Fibroblast of pulmonary artery (primary cell): ENCODE data around the gene ZCCHC7.
A peak's percentile ranks its signal among the peaks of the same experiment; 100 is the strongest.
"Not testable (repeated sequence)": the region's sequence is repeated elsewhere in the genome, so short reads cannot be mapped to it uniquely, and the experiment has no call there.

Experiments used
- DNase-seq: peaks from one replicate; pipeline ENCODE4 v3.0.0-alpha.2; 2010; ENCODE audit warnings: low read depth
- H3K4me3 ChIP-seq: replicated peaks from 2 replicates; pipeline ENCODE4 v1.5.1; 2011; ENCODE audit warnings: low read depth, mild to moderate bottlenecking, control low read depth, low read length, moderate library complexity
- TF ChIP-seq, protein P1 (sequence below): IDR thresholded peaks from 2 replicates; pipeline ENCODE4 v1.5.1; 2011; ENCODE audit warnings: mild to moderate bottlenecking, control low read depth, low read length, inconsistent platforms; ENCODE audit errors: missing control alignments

The ZCCHC7 gene

DNA sequence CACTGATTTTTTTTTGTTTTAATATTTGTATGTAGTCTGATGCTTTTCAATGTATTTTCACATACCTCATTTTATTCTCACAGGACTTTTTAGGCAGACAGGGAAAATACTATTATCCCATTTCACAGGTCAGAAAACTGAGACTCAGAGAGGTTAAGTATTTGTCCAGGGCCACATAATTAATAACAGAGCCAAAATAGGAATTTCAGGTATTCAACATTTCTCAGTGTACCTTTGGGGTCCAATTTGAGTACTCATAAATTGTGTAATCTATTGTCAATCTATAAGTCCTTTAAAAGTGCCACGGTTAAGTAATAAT, 181.4 kb downstream of the ZCCHC7 start:
- no peak overlapping the region for H3K4me3 ChIP-seq
- TF ChIP-seq, protein P1, sequence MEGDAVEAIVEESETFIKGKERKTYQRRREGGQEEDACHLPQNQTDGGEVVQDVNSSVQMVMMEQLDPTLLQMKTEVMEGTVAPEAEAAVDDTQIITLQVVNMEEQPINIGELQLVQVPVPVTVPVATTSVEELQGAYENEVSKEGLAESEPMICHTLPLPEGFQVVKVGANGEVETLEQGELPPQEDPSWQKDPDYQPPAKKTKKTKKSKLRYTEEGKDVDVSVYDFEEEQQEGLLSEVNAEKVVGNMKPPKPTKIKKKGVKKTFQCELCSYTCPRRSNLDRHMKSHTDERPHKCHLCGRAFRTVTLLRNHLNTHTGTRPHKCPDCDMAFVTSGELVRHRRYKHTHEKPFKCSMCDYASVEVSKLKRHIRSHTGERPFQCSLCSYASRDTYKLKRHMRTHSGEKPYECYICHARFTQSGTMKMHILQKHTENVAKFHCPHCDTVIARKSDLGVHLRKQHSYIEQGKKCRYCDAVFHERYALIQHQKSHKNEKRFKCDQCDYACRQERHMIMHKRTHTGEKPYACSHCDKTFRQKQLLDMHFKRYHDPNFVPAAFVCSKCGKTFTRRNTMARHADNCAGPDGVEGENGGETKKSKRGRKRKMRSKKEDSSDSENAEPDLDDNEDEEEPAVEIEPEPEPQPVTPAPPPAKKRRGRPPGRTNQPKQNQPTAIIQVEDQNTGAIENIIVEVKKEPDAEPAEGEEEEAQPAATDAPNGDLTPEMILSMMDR: no peak
- no peak for DNase-seq

DNA sequence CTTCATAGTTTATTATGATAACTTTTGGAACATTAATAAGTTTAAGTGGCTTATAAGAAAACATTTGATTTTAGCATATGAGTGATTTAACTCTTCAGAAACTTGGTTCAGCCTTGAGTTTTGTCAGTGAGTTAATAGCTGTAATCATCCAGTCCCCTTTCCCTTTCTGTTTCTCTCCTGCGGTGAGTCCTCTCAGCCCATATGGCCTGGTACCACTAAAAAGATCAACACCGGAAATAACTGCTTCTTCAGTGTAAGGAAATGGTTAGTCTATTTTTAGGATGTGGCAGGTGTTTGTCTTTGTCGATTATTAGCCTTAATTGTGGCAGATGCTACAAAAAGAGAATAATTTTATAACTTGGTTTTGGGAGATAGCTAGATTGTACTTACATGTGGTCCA, 181.9 kb downstream of the ZCCHC7 start:
- TF ChIP-seq, protein P1: no peak

DNA sequence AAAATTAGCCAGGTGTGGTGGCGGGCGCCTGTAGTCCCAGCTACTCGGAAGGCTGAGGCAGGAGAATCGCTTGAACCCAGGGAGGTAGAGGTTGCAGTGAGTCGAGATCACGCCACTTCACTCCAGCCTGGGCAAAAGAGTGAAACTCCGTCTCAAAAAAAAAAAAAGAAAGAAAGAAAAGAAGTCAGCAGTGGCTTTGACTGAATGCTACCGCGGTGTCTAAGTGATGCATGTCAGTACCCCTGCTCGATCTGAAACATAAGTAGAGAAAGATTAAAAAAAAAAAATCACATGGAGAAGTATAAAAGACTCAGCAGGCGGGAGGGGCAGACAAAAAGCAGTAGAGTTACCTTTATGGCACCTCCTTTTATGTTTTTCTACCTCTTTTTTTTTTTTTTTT, 182.9 kb downstream of the ZCCHC7 start:
- H3K4me3 ChIP-seq, DNase-seq: not testable (repeated sequence)

More for the DNA sequence above, 181.9 kb downstream of the ZCCHC7 start:
- no peak for DNase-seq
- H3K4me3 ChIP-seq: no peak overlapping the region

DNA sequence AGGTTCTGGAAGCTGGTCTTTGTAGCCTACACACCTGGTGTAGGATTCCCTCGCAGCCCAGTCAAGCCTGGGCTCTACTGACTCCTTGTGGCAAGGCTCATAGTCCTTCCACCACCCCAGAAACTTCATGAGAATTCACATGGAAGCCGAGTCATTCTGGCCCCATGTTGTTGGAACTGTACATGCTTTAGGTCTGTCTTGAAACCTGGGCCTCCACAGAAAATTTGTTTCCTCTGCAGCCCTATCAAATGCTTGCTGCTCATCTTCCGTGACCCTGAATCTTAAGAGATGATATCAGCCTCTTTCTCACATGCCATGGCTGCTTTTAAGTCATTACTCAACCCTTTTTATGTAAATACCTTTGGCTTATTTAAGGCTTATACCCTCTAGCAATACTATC, 188.8 kb downstream of the ZCCHC7 start:
- TF ChIP-seq, protein P1: peak; percentile 32
- H3K4me3 ChIP-seq: no peak overlapping the region
- DNase-seq: peak; percentile 18

DNA sequence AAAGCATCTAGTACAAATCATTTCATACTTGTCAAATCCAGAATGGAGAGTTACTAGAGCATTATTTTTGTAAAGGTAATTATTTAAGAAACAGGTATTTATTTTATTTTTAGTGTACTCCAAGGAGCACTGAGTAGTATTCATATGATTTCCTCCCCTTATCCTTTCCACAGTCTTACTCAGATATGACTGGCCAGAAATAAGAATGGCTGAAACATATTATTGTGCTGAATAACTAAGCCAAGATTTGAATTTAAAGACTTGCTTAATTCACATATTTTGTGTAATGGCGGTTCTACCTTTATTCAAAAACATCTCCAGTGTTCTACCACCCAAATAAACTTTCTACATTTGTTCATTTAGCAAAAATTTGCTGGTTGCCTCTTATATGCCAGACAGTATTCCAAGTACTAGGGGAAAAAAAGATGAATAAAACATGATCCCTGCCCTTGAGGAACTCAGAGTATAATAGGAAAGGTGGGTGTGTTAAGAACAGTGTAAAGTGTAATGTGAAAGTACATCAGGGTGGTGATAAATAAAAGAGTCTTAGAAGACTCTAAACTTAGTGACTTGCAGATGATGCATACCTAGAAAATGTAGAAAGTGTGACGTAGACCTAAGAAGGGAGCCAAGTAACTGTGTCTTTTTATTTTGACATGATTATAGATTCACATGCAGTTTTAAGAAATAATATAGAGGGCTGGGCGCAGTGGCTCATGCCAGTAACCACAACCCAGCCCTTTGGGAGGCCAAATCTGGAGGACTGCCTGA, 191.7 kb downstream of the ZCCHC7 start:
- H3K4me3 ChIP-seq: no peak overlapping the region
- TF ChIP-seq, protein P1: no peak
- DNase-seq: peak; percentile 80

DNA sequence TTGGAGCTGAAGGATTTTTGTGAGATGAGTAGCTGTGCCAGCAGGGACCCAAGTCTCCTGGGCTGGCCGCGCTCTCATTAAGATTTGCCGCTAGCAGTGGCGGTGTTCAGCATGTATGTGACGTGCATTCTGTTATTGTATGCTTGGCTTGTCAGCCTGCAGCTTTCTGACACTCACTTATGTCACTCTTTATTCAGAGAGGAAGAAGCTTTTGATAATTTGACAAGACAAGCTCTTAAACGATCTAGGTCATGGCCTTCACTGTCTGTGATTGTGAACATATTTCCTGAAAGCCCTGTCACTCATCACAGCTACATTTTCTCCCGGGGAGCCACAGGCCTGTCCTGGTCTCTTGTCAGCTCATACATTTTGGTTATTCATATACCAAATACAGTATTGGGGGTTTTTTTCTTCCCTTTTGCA, 203.9 kb downstream of the ZCCHC7 start:
- DNase-seq: no peak
- TF ChIP-seq, protein P1: no peak
- no peak overlapping the region for H3K4me3 ChIP-seq

DNA sequence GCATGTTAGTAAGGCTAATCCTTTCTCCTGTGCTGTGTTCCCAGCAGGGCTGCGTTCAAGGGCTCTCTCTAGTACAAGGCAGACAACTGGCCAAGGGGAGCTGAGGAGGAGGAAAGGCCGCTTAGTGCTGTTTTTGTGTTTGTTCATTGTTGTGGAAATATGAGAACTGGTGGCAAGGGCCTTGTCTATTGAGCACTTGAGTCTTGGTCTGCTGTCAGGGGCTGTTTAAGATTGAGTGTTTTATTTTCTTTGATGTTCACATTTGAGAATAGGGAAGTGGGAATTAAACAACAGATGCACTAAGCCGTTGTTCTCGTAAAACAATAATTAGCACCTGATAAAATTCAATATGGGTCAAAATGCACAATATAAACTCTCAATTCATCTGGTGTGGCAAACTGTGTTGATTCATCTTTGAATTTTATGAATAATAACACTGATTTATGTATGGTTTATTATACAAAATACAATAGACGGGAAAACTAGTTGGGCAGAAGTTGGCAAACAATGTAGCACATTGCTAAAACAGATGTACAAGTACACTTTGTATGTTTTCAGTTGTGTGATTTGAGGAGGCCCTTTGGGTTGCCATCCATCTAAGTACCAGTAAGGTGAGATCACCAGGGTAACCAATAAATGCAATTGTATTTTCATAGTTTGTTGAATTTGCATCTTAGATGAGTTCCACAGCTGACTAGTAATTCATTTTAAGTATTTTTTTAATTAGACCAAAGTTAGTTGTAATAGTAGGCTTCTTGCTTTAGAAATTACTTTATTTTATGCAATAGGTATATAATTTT, 204.5 kb downstream of the ZCCHC7 start:
- no peak for DNase-seq
- TF ChIP-seq, protein P1: no peak
- H3K4me3 ChIP-seq: no peak overlapping the region
